HepG2 (cell line): ENCODE data around the gene CTDSP1.

ENCODE experiments used
- MAX ChIP-seq: IDR thresholded peaks from 2 replicates; pipeline ENCODE4 v1.6.1; 2012; ENCODE audit warnings: inconsistent platforms
- ZNF513 ChIP-seq: sonication (generic); formaldehyde crosslinking; conservative IDR thresholded peaks from 2 replicates; pipeline ENCODE4 v1.5.0; 2020; ENCODE audit warnings: missing genetic modification reagents

GRCh38 chr2:218429911-218430692 lies 30.4 kb downstream of the CTDSP1 start:
- no peak for TF ChIP-seq MAX
- no peak for TF ChIP-seq ZNF513 (CRISPR knock-in tag)
